GM21381 (cell line): ENCODE data around the gene LYPLAL1.
A peak's percentile ranks its signal among the peaks of the same experiment; 100 is the strongest.
"Not testable (repeated sequence)": the region's sequence is repeated elsewhere in the genome, so short reads cannot be mapped to it uniquely, and the experiment has no call there.

Experiments
- ATAC-seq: cut with Tn5 transposase; IDR thresholded peaks from one replicate; pipeline ENCODE4 v1.9.1; 2021; ENCODE audit warnings: mild to moderate bottlenecking, moderate library complexity; ENCODE audit not compliant: unreplicated experiment

LYPLAL1 gene

GRCh38 chr1:219209578-219209977 is 35.9 kb downstream of the LYPLAL1 start:
- ATAC-seq, result no peak

- no peak for ATAC-seq
These were observed 36.4 kb downstream of the LYPLAL1 start for GRCh38 chr1:219210067-219210466.

DNA sequence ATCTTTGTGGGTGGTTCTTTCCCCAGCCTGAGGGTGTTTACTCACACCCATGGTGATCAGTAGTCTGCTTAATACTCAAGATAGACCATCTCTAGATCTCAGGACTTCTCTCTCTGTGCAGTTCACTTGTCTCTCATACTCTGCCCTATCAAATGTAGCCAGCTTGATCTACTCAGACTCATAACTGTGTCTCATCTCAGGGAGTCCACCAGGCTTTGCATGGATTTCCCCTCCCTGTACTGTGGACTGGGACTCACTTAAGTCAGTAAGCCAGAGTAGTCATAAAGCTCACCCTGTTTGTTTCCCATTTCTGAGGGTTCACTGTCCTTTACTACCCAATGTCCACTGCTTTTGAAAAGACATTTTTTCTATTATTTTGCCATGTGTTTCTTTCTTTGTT is 41.8 kb downstream of the LYPLAL1 start:
- no peak for ATAC-seq

GRCh38 chr1:219220945-219221344 is 47.3 kb downstream of the LYPLAL1 start:
- ATAC-seq, result peak; percentile 97

DNA sequence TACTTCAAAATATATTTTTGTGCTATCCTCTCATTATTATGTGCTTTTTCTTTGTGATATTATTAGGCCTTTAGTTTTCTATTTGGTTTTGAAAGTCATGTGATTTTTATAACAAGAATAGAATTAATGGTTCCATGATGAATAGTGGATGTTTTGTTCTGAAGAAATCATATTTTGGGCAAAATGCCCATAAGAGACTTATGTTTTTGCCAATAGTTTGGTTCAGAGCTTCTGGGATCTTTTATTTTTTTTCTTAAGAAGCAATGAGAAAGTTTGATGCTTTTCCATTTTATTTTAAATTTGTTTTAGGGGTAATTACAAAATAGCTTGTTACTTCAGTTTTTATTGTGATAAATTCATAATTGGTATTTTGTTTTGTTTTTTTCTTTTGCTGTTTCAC is 49.8 kb downstream of the LYPLAL1 start:
- no peak for ATAC-seq

- no peak for ATAC-seq
These were observed 52.5 kb downstream of the LYPLAL1 start for GRCh38 chr1:219226196-219226595.

- no peak for ATAC-seq
These were observed 53.8 kb downstream of the LYPLAL1 start for GRCh38 chr1:219227360-219228057.

GRCh38 chr1:219228058-219228419 is 54.4 kb downstream of the LYPLAL1 start:
- ATAC-seq, result no peak

- ATAC-seq, result no peak
These were observed 59.2 kb downstream of the LYPLAL1 start for GRCh38 chr1:219232890-219233289.

GRCh38 chr1:219235903-219236481 is 62.3 kb downstream of the LYPLAL1 start:
- no peak for ATAC-seq

- no peak for ATAC-seq
These were observed 63.4 kb downstream of the LYPLAL1 start for GRCh38 chr1:219236933-219237610.

DNA sequence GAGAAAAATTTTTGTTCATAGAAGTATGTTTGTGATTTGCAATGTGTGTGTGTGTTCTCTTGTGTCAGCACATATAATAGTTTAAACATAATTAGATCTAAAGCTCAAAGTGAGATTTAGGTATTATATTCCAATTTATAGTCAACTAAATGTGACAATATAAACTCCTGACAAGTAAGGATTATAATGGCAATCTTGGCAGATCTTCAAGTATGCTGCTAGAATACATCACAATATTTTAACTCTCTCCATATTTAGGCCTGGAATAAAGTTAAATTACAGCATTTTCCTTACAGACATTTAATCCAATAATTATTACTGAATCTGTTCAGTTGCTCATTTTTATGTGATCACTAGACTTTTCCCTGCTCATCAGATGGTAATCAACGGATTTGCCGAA is 65.8 kb downstream of the LYPLAL1 start:
- no peak for ATAC-seq

- ATAC-seq, result no peak
These were observed 71.2 kb downstream of the LYPLAL1 start for GRCh38 chr1:219244864-219245263.

GRCh38 chr1:219247441-219247840 is 73.8 kb downstream of the LYPLAL1 start:
- no peak for ATAC-seq

- not testable (repeated sequence) for ATAC-seq
These were observed 76.8 kb downstream of the LYPLAL1 start for GRCh38 chr1:219250468-219250867.

DNA sequence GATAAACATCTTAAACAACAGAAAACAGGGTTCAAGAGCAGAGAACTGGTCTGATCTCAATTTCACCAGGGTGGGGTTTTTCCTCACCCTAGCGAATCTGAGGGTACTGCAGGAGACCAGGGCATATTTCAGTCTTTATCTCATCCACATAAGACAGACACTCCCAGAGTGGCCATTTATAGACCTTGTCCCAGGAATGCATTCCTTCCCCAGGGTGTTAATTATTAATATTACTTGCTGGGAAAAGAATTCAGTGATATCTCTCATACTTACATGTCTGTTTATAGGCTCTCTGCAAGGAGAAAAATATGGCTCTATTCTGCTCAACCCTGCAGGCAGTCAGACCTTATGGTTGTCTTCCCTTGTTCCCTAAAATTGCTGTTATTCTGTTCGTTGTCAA is 84.1 kb downstream of the LYPLAL1 start:
- no peak for ATAC-seq

- ATAC-seq, result no peak
These were observed 87.8 kb downstream of the LYPLAL1 start for GRCh38 chr1:219261454-219261853.
